K562 (cell line): ENCODE data around the gene SLC35D2. TPM values are rescaled to one million over a fixed set of nuclear protein-coding genes. Genes with fewer than 3 reads are reported as not detected.

Experiments used
- ATF3 ChIP-seq, 2 experiments: fragments of 450-650 bp in 1 of 2; sonication (generic) in 1 of 2; formaldehyde crosslinking in 1 of 2; IDR thresholded peaks in 1 of 2; conservative IDR thresholded peaks in 1 of 2; 2 replicates each; pipeline versions ENCODE4 v1.6.1 to v1.8.1; 2016 to 2023; ENCODE audit warnings: mild to moderate bottlenecking in 2 of 2, moderate library complexity in 2 of 2, inconsistent platforms in 1 of 2, missing genetic modification reagents in 1 of 2
- C11orf30 ChIP-seq: fragments of 450-650 bp; IDR thresholded peaks from 2 replicates; pipeline ENCODE4 v1.6.1; 2016; ENCODE audit warnings: low read depth, mild to moderate bottlenecking
- CCAR2 ChIP-seq: fragments of 200-400 bp; formaldehyde crosslinking; IDR thresholded peaks from 2 replicates; pipeline ENCODE4 v1.6.1; 2017; ENCODE audit warnings: mild to moderate bottlenecking, low read depth, low read length
- GTF2E2 ChIP-seq: fragments of 200-800 bp; sonication (Bioruptor generic); IDR thresholded peaks from 2 replicates; pipeline ENCODE4 v1.6.1; 2016; ENCODE audit warnings: missing genetic modification characterization, missing compliant biosample characterization
- IFI16 ChIP-seq: fragments of 250-450 bp; sonication (Bioruptor Pico); IDR thresholded peaks from 2 replicates; pipeline ENCODE4 v2.1.2; 2022; ENCODE audit warnings: mild to moderate bottlenecking, inconsistent platforms
- MBD2 ChIP-seq: sonication (generic); IDR thresholded peaks from 2 replicates; pipeline ENCODE4 v1.6.1; 2016; ENCODE audit warnings: low read depth, borderline replicate concordance
- MYNN ChIP-seq, 2 experiments: sonication (generic); formaldehyde crosslinking in 1 of 2; IDR thresholded peaks; 2 replicates each; pipeline versions ENCODE4 v1.5.0 to v1.6.1; 2016 to 2020; ENCODE audit warnings: antibody characterized with exemption in 1 of 2, missing genetic modification reagents in 1 of 2
- SAFB ChIP-seq: fragments of 200-400 bp; formaldehyde crosslinking; IDR thresholded peaks from 2 replicates; pipeline ENCODE4 v1.6.1; 2017; ENCODE audit warnings: low read depth, low read length, borderline replicate concordance
- SIRT6 ChIP-seq: IDR thresholded peaks from one replicate; pipeline ENCODE4 v1.6.1; 2012; ENCODE audit warnings: low read depth, mild to moderate bottlenecking, control low read depth, inconsistent platforms, low read length, moderate library complexity
- TFAP4 ChIP-seq: sonication (generic); formaldehyde crosslinking; IDR thresholded peaks from 2 replicates; pipeline ENCODE4 v1.8.0; 2022; ENCODE audit warnings: missing genetic modification reagents, mild to moderate bottlenecking, moderate library complexity, borderline replicate concordance
- THAP7 ChIP-seq: fragments of 250-450 bp; sonication (Bioruptor Pico); IDR thresholded peaks from 2 replicates; pipeline ENCODE4 v1.5.0; 2021
- USF2 ChIP-seq: sonication (generic); formaldehyde crosslinking; IDR thresholded peaks from 2 replicates; pipeline ENCODE4 v1.5.0; 2020; ENCODE audit warnings: missing genetic modification reagents
- ZBTB1 ChIP-seq: sonication (generic); formaldehyde crosslinking; IDR thresholded peaks from 2 replicates; pipeline ENCODE4 v1.8.1; 2023; ENCODE audit warnings: missing genetic modification reagents, low read depth, mild to moderate bottlenecking, borderline replicate concordance
- ZNF174 ChIP-seq: fragments of 250-450 bp; sonication (Bioruptor Pico); IDR thresholded peaks from 2 replicates; pipeline ENCODE4 v1.4.0; 2020; ENCODE audit warnings: mild to moderate bottlenecking
- ZNF347 ChIP-seq: fragments of 450-650 bp; formaldehyde crosslinking; IDR thresholded peaks from 2 replicates; pipeline ENCODE4 v1.4.0; 2020; ENCODE audit warnings: low read depth, mild to moderate bottlenecking, moderate library complexity
- ZNF766 ChIP-seq: fragments of 200-800 bp; sonication (Bioruptor generic); conservative IDR thresholded peaks from 2 replicates; pipeline ENCODE4 v1.6.1; 2016; ENCODE audit warnings: missing genetic modification characterization, missing compliant biosample characterization
- polyA plus RNA-seq, 8 experiments: library from polyadenylated mRNA; depleted of rRNA in 4 of 8; stranded (reverse) in 5 of 8; unstranded in 3 of 8; fragments of >200 nt; fragmentation: Nextera tagmentation in 2 of 8; fragmentation: Illumina TruSeq in 1 of 8; extraction: Ambion mirVana in 2 of 8; extraction: Trizol in 1 of 8; gene quantifications; 2 replicates each; pipeline versions ENCODE4 v1.2.1 to v1.2.3, GENCODE V29; 2011 to 2014; ENCODE audit warnings: inconsistent platforms in 1 of 8, missing spikeins in 1 of 8
- total RNA-seq, 7 experiments: library from RNA; depleted of rRNA in 6 of 7; stranded (reverse); fragments of >200 nt in 6 of 7; fragmentation: Illumina TruSeq in 2 of 7; extraction: Trizol in 2 of 7; gene quantifications; 2 replicates each; pipeline versions ENCODE4 v1.2.1 to v1.2.3, GENCODE V29; 2011 to 2021; ENCODE audit warnings: low replicate concordance in 1 of 7
- TF ChIP-seq, protein P1 (sequence below), 2 experiments: fragments of 250-450 bp in 1 of 2; fragments of 450-650 bp in 1 of 2; sonication (Bioruptor Pico) in 1 of 2; IDR thresholded peaks; 2 replicates each; pipeline versions ENCODE4 v1.6.1 to v1.8.0; 2016 to 2021; ENCODE audit warnings: mild to moderate bottlenecking in 2 of 2, moderate library complexity in 2 of 2, missing compliant biosample characterization in 1 of 2, missing genetic modification characterization in 1 of 2
- TF ChIP-seq, protein P2 (sequence below): fragments of 250-450 bp; sonication (Bioruptor Pico); IDR thresholded peaks from 2 replicates; pipeline ENCODE4 v1.8.0; 2022; ENCODE audit warnings: moderate library complexity, mild to moderate bottlenecking, inconsistent platforms

Gene SLC35D2
- total and polyA plus RNA-seq, 9 of the 15 experiments (the other 6 are each of a cell fraction or from before 2014, with no cell fraction given): 2.9 to 14.9 (median 11.7) TPM

DNA sequence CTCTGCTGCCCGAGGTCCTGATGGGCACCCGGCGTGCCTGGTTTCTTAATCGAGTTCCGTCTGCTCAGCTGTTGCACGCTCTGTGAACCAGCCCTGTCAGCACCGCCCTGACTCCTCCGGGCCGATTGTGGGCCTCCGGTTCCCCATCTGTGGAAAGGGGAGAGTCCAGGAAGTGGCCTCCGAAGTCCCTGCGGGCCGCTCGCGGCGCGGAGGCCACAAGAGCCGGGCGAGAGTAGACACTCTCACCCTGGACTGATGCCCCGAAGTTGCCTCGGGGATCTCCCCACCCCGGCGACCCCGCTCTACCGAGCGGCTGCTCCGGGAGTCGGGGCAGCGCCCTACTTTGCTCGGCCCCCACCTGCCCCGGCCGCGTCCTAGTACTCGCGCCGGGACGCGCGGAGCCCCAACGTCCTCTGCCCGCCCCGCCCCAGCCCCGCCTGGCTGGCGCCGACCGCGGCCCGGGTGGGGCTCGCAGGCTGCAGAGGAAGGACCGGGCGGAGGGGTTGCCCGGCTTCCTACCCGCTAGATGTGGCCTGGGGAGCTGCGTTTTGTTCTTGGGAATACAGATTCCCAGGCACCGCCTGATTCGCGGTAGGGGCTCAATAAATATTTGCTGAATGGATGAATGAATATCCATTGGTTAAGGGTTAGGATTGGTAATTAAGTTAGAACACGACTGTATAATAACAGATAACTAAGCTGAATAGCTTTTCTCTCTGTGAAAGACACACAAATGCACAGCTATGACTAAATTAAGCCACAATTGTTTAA lies 35.6 kb upstream of the SLC35D2 start (continued):
- TF ChIP-seq MBD2 (no peak; the same call in none of the 2 replicates), SAFB (peak; percentile 21; the same call in 1 of the 2 replicates), ZNF347 (CRISPR knock-in tag) (no peak), TFAP4 (peak; percentile 56), CCAR2 (no peak), C11orf30 (0 out of 2 replicates have a peak, but pooled peaks have one; percentile 1), GTF2E2 (peak; percentile 43), THAP7 (CRISPR knock-in tag) (no peak), ATF3 (IDR thresholded peaks at IDR 0.05) (no peak), ATF3 (CRISPR knock-in tag; conservative IDR thresholded peaks at IDR 0.05) (no peak), ZBTB1 (CRISPR knock-in tag) (peak; percentile 67), USF2 (CRISPR knock-in tag) (no peak), MYNN (IDR thresholded peaks at IDR 0.05) (peak; percentile 38; the same call in 1 of the 2 replicates), MYNN (CRISPR knock-in tag; IDR thresholded peaks at IDR 0.05) (no peak), ZNF174 (no peak), ZNF766 (CRISPR knock-in tag) (peak; percentile 41; the same call in 1 of the 2 replicates), IFI16 (no peak), SIRT6 (no peak)
- TF ChIP-seq, protein P1, sequence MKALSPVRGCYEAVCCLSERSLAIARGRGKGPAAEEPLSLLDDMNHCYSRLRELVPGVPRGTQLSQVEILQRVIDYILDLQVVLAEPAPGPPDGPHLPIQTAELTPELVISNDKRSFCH (CRISPR knock-in tag; IDR thresholded peaks at IDR 0.05): no peak
- TF ChIP-seq, protein P1 (tag; IDR thresholded peaks at IDR 0.05): 0 out of 2 replicates have a peak, but pooled peaks have one; percentile 37
- TF ChIP-seq, protein P2, sequence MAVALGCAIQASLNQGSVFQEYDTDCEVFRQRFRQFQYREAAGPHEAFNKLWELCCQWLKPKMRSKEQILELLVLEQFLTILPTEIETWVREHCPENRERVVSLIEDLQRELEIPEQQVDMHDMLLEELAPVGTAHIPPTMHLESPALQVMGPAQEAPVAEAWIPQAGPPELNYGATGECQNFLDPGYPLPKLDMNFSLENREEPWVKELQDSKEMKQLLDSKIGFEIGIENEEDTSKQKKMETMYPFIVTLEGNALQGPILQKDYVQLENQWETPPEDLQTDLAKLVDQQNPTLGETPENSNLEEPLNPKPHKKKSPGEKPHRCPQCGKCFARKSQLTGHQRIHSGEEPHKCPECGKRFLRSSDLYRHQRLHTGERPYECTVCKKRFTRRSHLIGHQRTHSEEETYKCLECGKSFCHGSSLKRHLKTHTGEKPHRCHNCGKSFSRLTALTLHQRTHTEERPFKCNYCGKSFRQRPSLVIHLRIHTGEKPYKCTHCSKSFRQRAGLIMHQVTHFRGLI: no peak
